Small intestine (tissue), 7 donors: ENCODE results near the gene DLL1. TPM values are rescaled to one million over a fixed set of nuclear protein-coding genes. Genes with fewer than 3 reads are reported as not detected.

ENCODE experiments used
- DNase-seq, 2 donors: peaks; one replicate each; pipeline versions ENCODE4 v3.0.0 to v3.0.0-alpha.2; 2013
- FAIRE-seq: peaks from 2 replicates; lab custom pipeline; 2012; peaks lifted over from hg19 to GRCh38; lab: Jason Lieb, UNC
- H3K27ac ChIP-seq, 3 donors: one replicate each; pipeline ENCODE4 v1.5.1; 2013; ENCODE audit warnings: low read length in 2 of 3, mild to moderate bottlenecking in 2 of 3, control low read depth in 1 of 3, inconsistent platforms in 1 of 3, low read depth in 1 of 3, moderate library complexity in 1 of 3
- H3K27me3 ChIP-seq, 3 donors: one replicate each; pipeline ENCODE4 v1.6.1; 2013; ENCODE audit warnings: low read length in 3 of 3, inconsistent platforms in 1 of 3; ENCODE audit not compliant: control insufficient read depth in 3 of 3, insufficient read depth in 3 of 3
- H3K36me3 ChIP-seq, 3 donors: one replicate each; pipeline ENCODE4 v1.6.1; 2013; ENCODE audit warnings: low read length in 3 of 3, inconsistent platforms in 1 of 3, low read depth in 1 of 3, mild to moderate bottlenecking in 1 of 3, moderate library complexity in 1 of 3; ENCODE audit not compliant: control insufficient read depth in 3 of 3, insufficient read depth in 2 of 3
- H3K4me1 ChIP-seq, 3 donors: one replicate each; pipeline ENCODE4 v1.6.1; 2013; ENCODE audit warnings: low read length in 2 of 3, inconsistent platforms in 1 of 3, low read depth in 1 of 3, mild to moderate bottlenecking in 1 of 3, moderate library complexity in 1 of 3; ENCODE audit not compliant: control insufficient read depth in 3 of 3, insufficient read depth in 2 of 3
- H3K4me3 ChIP-seq, 3 donors: one replicate each; pipeline ENCODE4 v1.5.1; 2013; ENCODE audit warnings: low read length in 3 of 3, control low read depth in 1 of 3, inconsistent platforms in 1 of 3, low read depth in 1 of 3, mild to moderate bottlenecking in 1 of 3, moderate library complexity in 1 of 3
- H3K9me3 ChIP-seq, 2 donors: one replicate each; pipeline ENCODE4 v1.6.1; 2013; ENCODE audit warnings: low read depth in 1 of 2, low read length in 1 of 2; ENCODE audit not compliant: control insufficient read depth in 2 of 2, insufficient read depth in 1 of 2
- WGBS, 3 donors: extraction: QIAGEN DNeasy Blood & Tissue Kit; methylation state at CpG; one replicate each; pipeline ENCODE4 v1.1.7; 2013; 5-methylcytosine and 5-hydroxymethylcytosine counted together
- polyA plus RNA-seq, 4 donors: library from polyadenylated mRNA; stranded (reverse) in 3 of 4; unstranded in 1 of 4; fragments of 200-250 nt in 3 of 4; fragments of 120-200 nt in 1 of 4; gene quantifications; one replicate each; pipeline versions ENCODE4 v1.2.1 to v1.2.3, GENCODE V29; 2013
- donor health status: healthy with polysubstance abuse.
- donor health status: control.
- donor health status: control.
- donor health status: Bipolar disorder and iron deficiency.
- donor health status: healthy.

DLL1 gene
- polyA plus RNA-seq, 4 donors, result 0.81 to 33.4 (median 9.1) TPM

DNA sequence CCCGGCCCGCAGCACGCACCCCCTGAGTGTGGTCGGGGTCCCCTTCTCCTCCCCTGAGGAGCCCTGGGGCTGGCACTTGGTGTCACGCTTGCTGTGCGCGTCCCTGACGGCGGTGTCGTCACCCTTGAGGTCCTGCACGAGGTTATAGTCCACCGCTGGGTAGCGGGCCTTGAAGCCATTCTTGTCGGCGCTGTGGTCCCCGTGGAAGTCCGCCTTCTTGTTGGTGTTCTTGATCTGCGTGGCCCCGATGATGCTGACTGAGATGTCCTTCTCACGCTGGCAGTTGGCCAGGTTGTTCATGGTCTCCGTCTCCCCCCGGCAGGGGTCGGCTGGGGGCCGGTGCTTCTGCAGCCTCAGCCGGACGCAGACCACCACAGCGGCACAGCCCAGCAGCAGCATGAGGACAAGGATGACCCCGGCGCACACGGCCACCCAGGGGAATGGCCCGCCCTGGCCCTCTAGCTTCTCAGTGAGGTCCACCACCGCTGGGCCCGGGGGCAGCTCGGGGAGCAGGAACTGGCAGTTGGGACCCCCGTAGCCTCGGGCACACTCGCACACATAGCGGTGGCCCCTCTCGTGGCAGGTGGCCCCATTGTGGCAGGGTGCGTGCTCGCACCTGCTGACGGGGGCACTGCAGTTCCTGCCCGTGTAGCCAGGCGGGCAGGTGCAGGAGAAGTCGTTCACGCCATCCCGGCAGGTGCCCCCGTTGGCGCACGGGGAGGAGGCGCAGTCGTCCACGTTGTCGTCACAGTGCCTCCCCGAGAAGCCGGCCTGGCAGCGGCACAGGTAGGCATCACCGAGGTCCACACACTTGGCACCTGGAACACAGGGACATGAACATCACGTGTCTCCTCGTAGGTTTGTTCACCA is 7.4 kb downstream of the DLL1 start:
- no peaks in the 10 kb centered on the region for H3K9me3 ChIP-seq
- WGBS, 3 donors, result 86 to 91% (median 90%) methylated on average over 50 to 60 of the region's 60 CpGs
- no peak overlapping the region for H3K4me3 ChIP-seq
- peaks cover 0 to 16% (median 0%) of the 10 kb centered on the region in 3 donors for H3K4me1 ChIP-seq
- peaks cover 5 to 30% (median 10%) of the 10 kb centered on the region in 3 donors for H3K27me3 ChIP-seq
- FAIRE-seq (no peak), DNase-seq (no peak)
- no peak overlapping the region for H3K27ac ChIP-seq
- H3K36me3 ChIP-seq, result peaks cover 0 to 61% (median 0%) of the 10 kb centered on the region in 3 donors

DNA sequence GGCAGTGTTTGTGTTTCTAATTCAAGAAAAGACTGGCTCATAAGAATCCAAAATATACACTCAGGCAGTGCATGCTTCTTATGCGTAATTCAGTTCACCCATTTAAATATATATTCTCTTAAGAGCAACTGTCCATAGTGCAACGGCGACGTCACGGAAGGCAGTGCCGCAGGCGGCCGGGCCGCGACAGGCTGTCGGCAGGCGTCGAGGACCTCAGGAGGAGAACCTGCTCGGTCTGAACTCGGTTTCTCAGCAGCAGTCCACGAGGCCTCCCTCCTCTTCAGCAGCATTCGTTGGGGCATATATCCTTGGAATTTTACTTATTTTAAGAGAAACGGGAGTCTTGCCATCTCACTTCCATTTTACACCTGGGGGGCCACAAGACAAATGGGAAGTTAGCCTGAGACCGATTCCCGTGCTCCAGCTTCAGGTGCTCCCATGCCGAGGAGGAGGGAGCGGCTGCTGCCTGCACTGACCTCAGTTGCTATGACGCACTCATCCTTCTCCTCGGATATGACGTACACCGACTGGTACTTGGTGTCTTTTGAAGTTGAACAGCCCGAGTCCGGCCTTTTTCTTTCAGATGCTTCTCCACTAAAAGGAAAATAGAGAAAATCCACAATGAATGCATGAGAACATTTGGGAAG is 8.2 kb downstream of the DLL1 start:
- peaks cover 5 to 22% (median 5%) of the 10 kb centered on the region in 3 donors for H3K27me3 ChIP-seq
- no peak overlapping the region for H3K27ac ChIP-seq
- DNase-seq (no peak), FAIRE-seq (no peak)
- no peak overlapping the region for H3K4me3 ChIP-seq
- no peaks in the 10 kb centered on the region for H3K9me3 ChIP-seq
- H3K36me3 ChIP-seq, result peaks cover 0 to 53% (median 0%) of the 10 kb centered on the region in 3 donors
- WGBS, 3 donors, result 91 to 92% (median 92%) methylated on average over 28 of the region's 28 CpGs
- peaks cover 0 to 13% (median 0%) of the 10 kb centered on the region in 3 donors for H3K4me1 ChIP-seq

DNA sequence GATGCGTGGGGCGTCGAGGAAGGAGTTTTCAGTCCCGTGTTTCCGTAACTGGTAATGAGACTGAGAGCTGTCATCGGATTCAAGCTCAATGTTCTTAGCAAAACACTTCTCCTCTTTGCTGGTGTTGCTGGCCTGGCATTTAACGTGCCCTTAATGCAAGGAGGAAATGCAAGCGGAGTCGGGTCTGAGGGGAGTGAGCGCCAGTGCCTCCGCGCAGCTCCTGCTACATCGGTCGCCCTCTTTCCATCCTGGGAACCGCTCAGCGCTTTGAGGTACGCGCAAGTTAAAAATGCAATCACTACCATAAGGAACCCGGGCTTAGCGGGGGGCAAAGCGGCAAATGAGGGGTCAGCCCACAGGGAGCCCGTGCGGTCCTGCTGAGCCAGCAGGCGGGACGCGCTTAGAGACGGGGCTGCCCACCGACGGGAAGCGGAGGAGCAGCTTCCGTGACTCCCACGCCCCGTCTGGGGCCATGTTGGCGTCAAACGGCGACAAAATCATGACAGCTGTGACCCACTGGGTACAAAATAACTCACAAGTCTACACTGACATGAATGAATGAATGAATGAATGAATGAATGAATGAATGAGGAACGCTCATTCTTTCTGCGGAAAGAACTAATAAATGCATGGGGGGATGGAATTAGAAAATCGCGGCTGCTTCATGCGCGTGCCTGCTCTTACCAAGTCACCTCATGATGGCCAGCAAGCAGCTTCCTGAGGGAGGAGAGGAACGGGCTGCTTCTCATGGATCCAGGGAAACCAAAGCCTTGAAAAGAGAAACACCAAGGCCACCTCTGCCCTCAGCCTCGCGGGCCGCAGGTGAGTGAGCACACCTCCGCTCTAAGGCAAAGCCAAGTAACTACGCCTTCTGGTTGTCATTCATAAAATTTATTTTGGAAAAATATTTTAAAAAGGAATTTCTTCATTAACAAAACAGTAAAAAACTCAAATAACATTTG is 9.3 kb downstream of the DLL1 start:
- WGBS, 3 donors, result 93 to 95% (median 95%) methylated on average over 48 of the region's 48 CpGs
- Histone ChIP-seq H3K4me3 (no peak overlapping the region), H3K27me3 (peaks cover 0 to 11% (median 0%) of the 10 kb centered on the region in 3 donors), H3K4me1 (peaks cover 0 to 6% (median 0%) of the 10 kb centered on the region in 3 donors), H3K27ac (no peak overlapping the region), H3K36me3 (peaks cover 0 to 42% (median 0%) of the 10 kb centered on the region in 3 donors), H3K9me3 (no peaks in the 10 kb centered on the region)
- no peak for DNase-seq
- FAIRE-seq, result no peak

DNA sequence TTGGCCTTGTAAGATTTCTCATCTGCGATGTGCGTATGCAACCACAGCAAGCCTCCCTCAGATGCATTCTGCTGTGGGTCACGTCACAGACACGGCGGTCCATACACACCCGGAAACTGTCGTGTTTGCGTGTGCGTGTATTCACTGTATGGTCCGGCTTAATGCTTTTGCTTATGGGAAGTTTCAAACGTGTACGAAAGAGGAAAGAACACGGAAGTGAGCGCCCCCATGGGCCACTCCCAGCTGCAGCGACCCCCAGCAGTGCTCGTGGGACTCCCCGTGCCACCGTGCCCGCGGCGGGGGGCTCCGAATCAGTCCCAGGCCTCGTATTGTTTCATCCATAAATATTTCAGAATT is 10.2 kb downstream of the DLL1 start:
- Histone ChIP-seq H3K9me3 (no peaks in the 10 kb centered on the region), H3K4me3 (peak overlapping the region in 2 of 3 donors; percentile 29 to 36), H3K36me3 (peaks cover 0 to 38% (median 0%) of the 10 kb centered on the region in 3 donors), H3K27me3 (peaks cover 0 to 4% (median 0%) of the 10 kb centered on the region in 3 donors), H3K27ac (peak overlapping the region; percentile 34 to 80 (median 67)), H3K4me1 (peaks cover 0 to 6% (median 0%) of the 10 kb centered on the region in 3 donors)
- no peak for FAIRE-seq
- WGBS, 3 donors, result 32 to 66% (median 32%) methylated on average over 23 of the region's 23 CpGs
- no peak for DNase-seq

DNA sequence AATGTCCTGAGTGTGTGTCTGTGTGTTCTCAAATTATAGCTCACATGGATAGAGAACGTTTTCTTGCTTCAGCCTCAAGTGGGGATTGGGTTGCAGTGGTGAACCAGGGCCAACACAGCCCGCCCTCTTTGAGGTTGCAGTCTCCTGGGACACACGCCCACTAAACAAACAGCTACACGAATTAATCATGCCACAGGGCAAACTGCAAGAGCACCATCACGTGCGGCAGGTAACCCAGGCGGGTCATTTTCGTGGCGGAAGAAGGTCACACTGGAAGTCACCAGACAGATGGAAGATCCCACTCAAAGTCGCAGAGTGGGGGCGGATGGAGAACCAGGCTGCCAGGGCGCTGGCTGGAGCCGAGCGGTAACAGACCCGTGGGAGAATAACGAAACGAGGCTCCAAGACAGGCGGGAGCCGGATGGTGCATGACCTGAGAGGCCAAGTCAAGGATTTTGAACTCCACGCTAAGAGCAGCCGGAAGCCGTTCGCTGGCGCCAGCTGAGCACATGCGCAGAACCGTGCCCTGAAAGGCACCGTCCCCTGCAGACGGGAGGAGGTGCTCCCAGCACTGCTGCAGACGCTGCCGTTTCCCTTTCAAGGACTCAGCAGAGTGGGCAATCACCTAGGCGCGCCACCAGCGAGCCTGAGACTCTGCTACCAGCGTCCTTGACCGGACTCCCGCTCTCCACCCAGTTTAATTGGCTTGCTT is 10.7 kb downstream of the DLL1 start:
- WGBS, 3 donors, result 16 to 52% (median 33%) methylated on average over 36 of the region's 36 CpGs
- Histone ChIP-seq H3K36me3 (peaks cover 0 to 32% (median 0%) of the 10 kb centered on the region in 3 donors), H3K4me3 (peak overlapping the region in 2 of 3 donors; percentile 29 to 36), H3K9me3 (no peaks in the 10 kb centered on the region), H3K4me1 (peaks cover 0 to 6% (median 0%) of the 10 kb centered on the region in 3 donors), H3K27ac (peak overlapping the region; percentile 34 to 80 (median 67)), H3K27me3 (peaks cover 0 to 4% (median 0%) of the 10 kb centered on the region in 3 donors)
- DNase-seq (peak; percentile 82 to 91), FAIRE-seq (no peak)

DNA sequence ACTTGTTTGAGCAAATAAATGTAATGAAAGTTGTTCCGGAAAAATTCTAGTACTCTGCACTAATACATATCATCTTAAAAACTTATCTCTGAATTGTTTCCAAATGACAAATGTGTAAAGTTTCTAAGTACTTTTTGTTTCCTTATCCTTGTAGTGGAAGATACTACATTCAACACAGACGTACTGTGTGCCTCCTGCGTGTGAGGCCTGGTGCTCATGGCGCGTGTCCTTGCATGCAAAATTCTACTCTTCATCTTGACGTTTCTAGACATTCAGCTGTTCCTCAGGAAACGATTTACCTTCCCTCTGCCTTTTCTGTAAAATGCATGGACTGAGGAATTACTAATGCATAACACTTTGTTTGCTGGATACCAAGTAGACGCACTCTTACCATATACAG is 11.5 kb downstream of the DLL1 start:
- H3K36me3 ChIP-seq, result peaks cover 0 to 26% (median 0%) of the 10 kb centered on the region in 3 donors
- H3K27me3 ChIP-seq, result no peaks in the 10 kb centered on the region
- H3K4me1 ChIP-seq, result peaks cover 0 to 6% (median 0%) of the 10 kb centered on the region in 3 donors
- no peak overlapping the region for H3K4me3 ChIP-seq
- H3K27ac ChIP-seq, result peak overlapping the region in 1 of 3 donors; percentile 59
- no peak for DNase-seq
- no peaks in the 10 kb centered on the region for H3K9me3 ChIP-seq
- WGBS, 3 donors, result 88 to 91% (median 91%) methylated on average over 8 of the region's 8 CpGs
- no peak for FAIRE-seq

DNA sequence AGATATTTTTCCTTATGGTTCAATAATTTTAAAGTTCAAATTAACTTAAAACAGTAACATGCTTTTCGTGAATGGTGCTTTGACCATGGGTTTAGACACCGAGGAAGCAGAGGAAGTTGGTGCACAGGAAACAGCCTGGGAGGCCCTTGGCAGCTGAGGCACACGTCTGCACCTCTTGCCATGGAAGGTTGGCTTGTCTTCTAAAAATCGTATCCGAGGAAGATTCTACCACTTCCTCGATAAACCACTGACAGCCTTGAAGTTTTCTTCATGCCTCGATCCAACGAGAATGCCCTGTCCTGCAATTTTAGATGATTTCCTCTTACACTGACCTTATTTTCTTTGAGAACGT is 12.2 kb downstream of the DLL1 start:
- no peak for DNase-seq
- Histone ChIP-seq H3K4me3 (no peak overlapping the region), H3K4me1 (peaks cover 0 to 6% (median 0%) of the 10 kb centered on the region in 3 donors), H3K27me3 (no peaks in the 10 kb centered on the region), H3K36me3 (peaks cover 0 to 19% (median 0%) of the 10 kb centered on the region in 3 donors), H3K9me3 (no peaks in the 10 kb centered on the region), H3K27ac (no peak overlapping the region)
- no peak for FAIRE-seq
- 58 to 84% (median 64%) methylated on average over 9 of the region's 9 CpGs for WGBS, 3 donors
